Parathyroid adenoma (tissue), 2 donors: Measurements from ENCODE around the gene PGP.

Experiments used
- H2AFZ ChIP-seq: fragments of 300-600 bp; sonication (generic); one replicate; pipeline ENCODE4 v1.7.0; 2017; ENCODE audit warnings: antibody characterized with exemption, mild to moderate bottlenecking
- H3K27ac ChIP-seq: fragments of 300-600 bp; sonication (generic); one replicate; pipeline ENCODE4 v1.7.0; 2017
- H3K27me3 ChIP-seq: fragments of 300-600 bp; sonication (generic); one replicate; pipeline ENCODE4 v1.7.0; 2017; ENCODE audit warnings: low read length; ENCODE audit not compliant: control insufficient read depth, insufficient read depth
- H3K36me3 ChIP-seq: fragments of 300-600 bp; sonication (generic); one replicate; pipeline ENCODE4 v1.7.0; 2017; ENCODE audit warnings: low read length; ENCODE audit not compliant: control insufficient read depth, insufficient read depth
- H3K4me1 ChIP-seq: fragments of 300-600 bp; sonication (generic); one replicate; pipeline ENCODE4 v1.7.0; 2017; ENCODE audit warnings: control low read depth
- H3K4me2 ChIP-seq: fragments of 300-600 bp; sonication (generic); one replicate; pipeline ENCODE4 v1.7.0; 2017; ENCODE audit warnings: low read length
- H3K4me3 ChIP-seq: fragments of 300-600 bp; sonication (generic); one replicate; pipeline ENCODE4 v1.7.0; 2017; ENCODE audit warnings: low read depth, low read length
- H3K79me2 ChIP-seq: fragments of 300-600 bp; sonication (generic); one replicate; pipeline ENCODE4 v1.7.0; 2017; ENCODE audit warnings: control low read depth
- H3K9ac ChIP-seq: fragments of 300-600 bp; sonication (generic); one replicate; pipeline ENCODE4 v1.7.0; 2017; ENCODE audit warnings: mild to moderate bottlenecking
- H3K9me3 ChIP-seq: fragments of 300-600 bp; sonication (generic); one replicate; pipeline ENCODE4 v1.7.0; 2017; ENCODE audit warnings: low read length; ENCODE audit not compliant: control insufficient read depth
- CTCF ChIP-seq: fragments of 300-600 bp; sonication (generic); IDR thresholded peaks from one replicate; pipeline ENCODE4 v1.7.0; 2017; ENCODE audit warnings: antibody characterized with exemption, mild to moderate bottlenecking
- donor health status: primary hyperparathyroidism.

The PGP gene

GRCh38 chr16:2176047-2176446, 38.6 kb downstream of the PGP start:
- no peaks in the 10 kb centered on the region for H3K79me2 ChIP-seq
- no peak overlapping the region for H3K27ac ChIP-seq
- H3K4me1 ChIP-seq: no peaks in the 10 kb centered on the region
- no peaks in the 10 kb centered on the region for H3K27me3 ChIP-seq
- no peak overlapping the region for H3K4me2 ChIP-seq
- no peaks in the 10 kb centered on the region for H3K36me3 ChIP-seq
- TF ChIP-seq CTCF: no peak
- no peaks in the 10 kb centered on the region for H3K9me3 ChIP-seq
- H3K4me3 ChIP-seq: no peak overlapping the region
- H2AFZ ChIP-seq: no peak overlapping the region
- no peak overlapping the region for H3K9ac ChIP-seq

GRCh38 chr16:2175454-2175853, 39.2 kb downstream of the PGP start:
- Histone ChIP-seq H3K9ac (no peak overlapping the region), H3K4me2 (no peak overlapping the region), H3K36me3 (no peaks in the 10 kb centered on the region), H3K9me3 (no peaks in the 10 kb centered on the region), H3K79me2 (no peaks in the 10 kb centered on the region), H3K4me1 (no peaks in the 10 kb centered on the region), H3K27me3 (no peaks in the 10 kb centered on the region), H3K4me3 (no peak overlapping the region), H2AFZ (no peak overlapping the region), H3K27ac (no peak overlapping the region)
- no peak for TF ChIP-seq CTCF

GRCh38 chr16:2174396-2175131, 40.1 kb downstream of the PGP start:
- H3K36me3 ChIP-seq: no peaks in the 10 kb centered on the region
- H3K27ac ChIP-seq: no peak overlapping the region

GRCh38 chr16:2173916-2174315, 40.7 kb downstream of the PGP start:
- Histone ChIP-seq H3K4me1 (no peaks in the 10 kb centered on the region), H3K36me3 (no peaks in the 10 kb centered on the region)

More at GRCh38 chr16:2174396-2175131, 40.1 kb downstream of the PGP start:
- Histone ChIP-seq H3K9ac (no peak overlapping the region), H3K4me2 (no peak overlapping the region), H3K79me2 (no peaks in the 10 kb centered on the region), H3K4me3 (no peak overlapping the region), H2AFZ (no peak overlapping the region), H3K27me3 (no peaks in the 10 kb centered on the region), H3K9me3 (no peaks in the 10 kb centered on the region), H3K4me1 (no peaks in the 10 kb centered on the region)
- no peak for TF ChIP-seq CTCF

More at GRCh38 chr16:2173916-2174315, 40.7 kb downstream of the PGP start:
- no peaks in the 10 kb centered on the region for H3K9me3 ChIP-seq
- no peak overlapping the region for H3K9ac ChIP-seq
- TF ChIP-seq CTCF: no peak
- no peaks in the 10 kb centered on the region for H3K79me2 ChIP-seq
- no peaks in the 10 kb centered on the region for H3K27me3 ChIP-seq
- no peak overlapping the region for H3K27ac ChIP-seq
- no peak overlapping the region for H2AFZ ChIP-seq
- H3K4me3 ChIP-seq: no peak overlapping the region
- H3K4me2 ChIP-seq: no peak overlapping the region
